NCI-H128 (cell line): ENCODE data around the gene CLDN10.
"Not testable (repeated sequence)": the region's sequence is repeated elsewhere in the genome, so short reads cannot be mapped to it uniquely, and the experiment has no call there.

Source experiments
- DNase-seq: peaks from one replicate; lab custom pipeline; 2025; ENCODE audit not compliant: unreplicated experiment; lab: John Stamatoyannopoulos, UW

Gene CLDN10

GRCh38 chr13:95552539-95553441 is at the start of gene CLDN10:
Gene CLDN10, plus strand, starts transcription at chr13:95552720. Its CDS starts 34 bp downstream, at chr13:95552754.
- no peak for DNase-seq

GRCh38 chr13:95503662-95504061 is 48.9 kb upstream of the CLDN10 start:
- no peak for DNase-seq

- no peak for DNase-seq
These were observed 47.3 kb upstream of the CLDN10 start for GRCh38 chr13:95505265-95505664.

GRCh38 chr13:95505986-95506385 is 46.5 kb upstream of the CLDN10 start:
- DNase-seq, result no peak

GRCh38 chr13:95507991-95508390 is 44.5 kb upstream of the CLDN10 start:
- no peak for DNase-seq

- DNase-seq, result no peak
These were observed 43.5 kb upstream of the CLDN10 start for GRCh38 chr13:95508996-95509395.

- no peak for DNase-seq
These were observed 42.8 kb upstream of the CLDN10 start for GRCh38 chr13:95509521-95510310.

- no peak for DNase-seq
These were observed 41.6 kb upstream of the CLDN10 start for GRCh38 chr13:95510950-95511349.

- DNase-seq, result no peak
These were observed 40.1 kb upstream of the CLDN10 start for GRCh38 chr13:95512424-95512823.

GRCh38 chr13:95512957-95513356 is 39.6 kb upstream of the CLDN10 start:
- no peak for DNase-seq

GRCh38 chr13:95515606-95516005 is 36.9 kb upstream of the CLDN10 start:
- DNase-seq, result not testable (repeated sequence)

GRCh38 chr13:95516021-95516420 is 36.5 kb upstream of the CLDN10 start:
- no peak for DNase-seq

GRCh38 chr13:95516492-95516891 is 36.0 kb upstream of the CLDN10 start:
- no peak for DNase-seq

- no peak for DNase-seq
These were observed 28.9 kb upstream of the CLDN10 start for GRCh38 chr13:95523598-95523997.

- DNase-seq, result no peak
These were observed 28.1 kb upstream of the CLDN10 start for GRCh38 chr13:95524264-95524901.

- no peak for DNase-seq
These were observed 24.6 kb upstream of the CLDN10 start for GRCh38 chr13:95527955-95528354.

GRCh38 chr13:95530178-95530577 is 22.3 kb upstream of the CLDN10 start:
- DNase-seq, result peak; percentile 63

GRCh38 chr13:95533545-95534160 is 18.9 kb upstream of the CLDN10 start:
- no peak for DNase-seq

- DNase-seq, result no peak
These were observed 17.3 kb upstream of the CLDN10 start for GRCh38 chr13:95535243-95535642.

- DNase-seq, result no peak
These were observed 15.8 kb upstream of the CLDN10 start for GRCh38 chr13:95536632-95537241.

- DNase-seq, result no peak
These were observed 11.6 kb upstream of the CLDN10 start for GRCh38 chr13:95540888-95541287.
